Hepatocyte (in vitro differentiated cells): ENCODE results near the gene PHKB. TPM values are rescaled to one million over a fixed set of nuclear protein-coding genes. Genes with fewer than 3 reads are reported as not detected.

Experiments
- DNase-seq: peaks from one replicate; pipeline ENCODE4 v3.0.0-alpha.2; 2016; ENCODE audit warnings: low spot score
- H2AFZ ChIP-seq: fragments of 200-600 bp; sonication (generic); 2 replicates; pipeline ENCODE4 v1.6.0; 2016; ENCODE audit warnings: antibody characterized with exemption, mild to moderate bottlenecking
- H3K27ac ChIP-seq: fragments of 200-600 bp; sonication (generic); 2 replicates; pipeline ENCODE4 v1.5.1; 2016; ENCODE audit warnings: mild to moderate bottlenecking
- H3K27me3 ChIP-seq: fragments of 200-600 bp; sonication (generic); 2 replicates; pipeline ENCODE4 v1.6.1; 2016
- H3K36me3 ChIP-seq: fragments of 200-600 bp; sonication (generic); replicated peaks from 2 replicates; pipeline ENCODE4 v1.5.1; 2016; ENCODE audit warnings: low read depth; ENCODE audit not compliant: insufficient read depth
- H3K4me1 ChIP-seq: fragments of 200-600 bp; sonication (generic); 2 replicates; pipeline ENCODE4 v1.5.1; 2016; ENCODE audit warnings: mild to moderate bottlenecking, moderate library complexity; ENCODE audit not compliant: insufficient read depth
- H3K4me2 ChIP-seq: fragments of 200-600 bp; sonication (generic); 2 replicates; pipeline ENCODE4 v1.6.0; 2016
- H3K4me3 ChIP-seq: fragments of 200-600 bp; sonication (generic); 2 replicates; pipeline ENCODE4 v1.5.1; 2016; ENCODE audit warnings: mild to moderate bottlenecking
- H3K79me2 ChIP-seq: fragments of 200-600 bp; sonication (generic); 2 replicates; pipeline ENCODE4 v1.6.0; 2017; ENCODE audit warnings: mild to moderate bottlenecking
- H3K9me2 ChIP-seq: fragments of 200-600 bp; sonication (generic); replicated peaks from 2 replicates; pipeline ENCODE4 v1.6.0; 2017; ENCODE audit warnings: mild to moderate bottlenecking; ENCODE audit not compliant: insufficient read depth
- H3K9me3 ChIP-seq: fragments of 200-600 bp; sonication (generic); 2 replicates; pipeline ENCODE4 v1.5.1; 2016; ENCODE audit warnings: low read depth, mild to moderate bottlenecking
- H4K20me1 ChIP-seq: fragments of 200-600 bp; sonication (generic); 2 replicates; pipeline ENCODE4 v1.6.0; 2016; ENCODE audit warnings: mild to moderate bottlenecking; ENCODE audit not compliant: insufficient read depth, poor library complexity, severe bottlenecking
- EZH2 ChIP-seq: fragments of 200-600 bp; sonication (generic); IDR thresholded peaks from 2 replicates; pipeline ENCODE4 v1.6.1; 2016; ENCODE audit warnings: antibody characterized with exemption, mild to moderate bottlenecking, borderline replicate concordance
- EZH2phosphoT487 ChIP-seq: fragments of 200-600 bp; sonication (generic); IDR thresholded peaks from one replicate; pipeline ENCODE4 v1.6.1; 2018; ENCODE audit warnings: antibody characterized with exemption, mild to moderate bottlenecking, low read depth, moderate library complexity; ENCODE audit not compliant: unreplicated experiment, severe bottlenecking
- WGBS: methylation state at CpG from one replicate; pipeline ENCODE4 v1.1.6; 2016; ENCODE audit warnings: low lambda C conversion rate; ENCODE audit errors: missing lambda C conversion rate; 5-methylcytosine and 5-hydroxymethylcytosine counted together
- polyA plus RNA-seq: library from polyadenylated mRNA; unstranded; fragments of >200 nt; fragmentation: Nextera tagmentation; extraction: Ambion mirVana; gene quantifications from 2 replicates; pipeline ENCODE4 v1.2.1, GENCODE V29; 2016
- total RNA-seq: library from RNA; depleted of rRNA; stranded (reverse); fragments of >200 nt; gene quantifications from 2 replicates; pipeline ENCODE4 v1.2.3, GENCODE V29; 2014
- TF ChIP-seq, protein P1 (sequence below): fragments of 200-600 bp; sonication (generic); IDR thresholded peaks from 2 replicates; pipeline ENCODE4 v1.5.1; 2016; ENCODE audit warnings: antibody characterized with exemption, mild to moderate bottlenecking; ENCODE audit not compliant: poor library complexity

Gene PHKB
- total and polyA plus RNA-seq, 2 experiments from 2014 or later: 28.7 to 71.7 TPM

- Histone ChIP-seq H3K4me1 (peaks cover 6% of the 10 kb centered on the region), H3K9me3 (peaks cover 28% of the 10 kb centered on the region), H3K79me2 (peaks cover 41% of the 10 kb centered on the region), H2AFZ (no peak overlapping the region), H3K36me3 (no peaks in the 10 kb centered on the region), H3K27me3 (no peaks in the 10 kb centered on the region), H3K9me2 (no peaks in the 10 kb centered on the region), H4K20me1 (no peaks in the 10 kb centered on the region), H3K27ac (no peak overlapping the region), H3K4me3 (no peak overlapping the region), H3K4me2 (no peak overlapping the region)
- DNase-seq: no peak
- WGBS: 97% methylated on average over 3 of the region's 3 CpGs
- TF ChIP-seq EZH2phosphoT487: no peak
Measured at GRCh38 chr16:47488051-47488450, 26.9 kb downstream of the PHKB start.

DNA sequence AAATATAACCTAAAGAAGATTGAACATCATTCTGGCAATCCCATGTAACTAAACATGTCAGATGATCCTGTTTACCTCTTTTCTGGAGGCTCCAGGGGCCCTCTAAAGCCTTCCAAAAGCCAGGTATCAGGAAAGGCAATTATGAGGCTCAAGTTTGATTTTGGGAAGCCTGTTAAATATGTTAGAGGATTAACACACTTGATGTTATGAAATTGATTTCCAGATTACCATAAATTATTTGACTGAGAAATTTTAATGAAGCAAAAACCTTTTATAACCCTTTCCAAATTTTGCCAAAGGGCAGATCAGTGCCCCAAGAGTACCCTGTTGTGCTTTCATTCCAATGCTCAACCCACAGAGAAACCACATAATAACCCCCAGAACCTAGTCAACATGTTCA lies 29.3 kb downstream of the PHKB start:
- H3K9me3 ChIP-seq: peaks cover 28% of the 10 kb centered on the region
- no peaks in the 10 kb centered on the region for H4K20me1 ChIP-seq
- peaks cover 47% of the 10 kb centered on the region for H3K79me2 ChIP-seq
- H3K4me3 ChIP-seq: no peak overlapping the region
- no peaks in the 10 kb centered on the region for H3K27me3 ChIP-seq
- DNase-seq: no peak
- peaks cover 6% of the 10 kb centered on the region for H3K4me1 ChIP-seq
- no peak for TF ChIP-seq EZH2phosphoT487
- TF ChIP-seq, protein P1, sequence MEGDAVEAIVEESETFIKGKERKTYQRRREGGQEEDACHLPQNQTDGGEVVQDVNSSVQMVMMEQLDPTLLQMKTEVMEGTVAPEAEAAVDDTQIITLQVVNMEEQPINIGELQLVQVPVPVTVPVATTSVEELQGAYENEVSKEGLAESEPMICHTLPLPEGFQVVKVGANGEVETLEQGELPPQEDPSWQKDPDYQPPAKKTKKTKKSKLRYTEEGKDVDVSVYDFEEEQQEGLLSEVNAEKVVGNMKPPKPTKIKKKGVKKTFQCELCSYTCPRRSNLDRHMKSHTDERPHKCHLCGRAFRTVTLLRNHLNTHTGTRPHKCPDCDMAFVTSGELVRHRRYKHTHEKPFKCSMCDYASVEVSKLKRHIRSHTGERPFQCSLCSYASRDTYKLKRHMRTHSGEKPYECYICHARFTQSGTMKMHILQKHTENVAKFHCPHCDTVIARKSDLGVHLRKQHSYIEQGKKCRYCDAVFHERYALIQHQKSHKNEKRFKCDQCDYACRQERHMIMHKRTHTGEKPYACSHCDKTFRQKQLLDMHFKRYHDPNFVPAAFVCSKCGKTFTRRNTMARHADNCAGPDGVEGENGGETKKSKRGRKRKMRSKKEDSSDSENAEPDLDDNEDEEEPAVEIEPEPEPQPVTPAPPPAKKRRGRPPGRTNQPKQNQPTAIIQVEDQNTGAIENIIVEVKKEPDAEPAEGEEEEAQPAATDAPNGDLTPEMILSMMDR: no peak
- no peak for TF ChIP-seq EZH2
- no peaks in the 10 kb centered on the region for H3K36me3 ChIP-seq
- H3K27ac ChIP-seq: no peak overlapping the region
- H3K9me2 ChIP-seq: no peaks in the 10 kb centered on the region
- H3K4me2 ChIP-seq: no peak overlapping the region
- H2AFZ ChIP-seq: no peak overlapping the region

DNA sequence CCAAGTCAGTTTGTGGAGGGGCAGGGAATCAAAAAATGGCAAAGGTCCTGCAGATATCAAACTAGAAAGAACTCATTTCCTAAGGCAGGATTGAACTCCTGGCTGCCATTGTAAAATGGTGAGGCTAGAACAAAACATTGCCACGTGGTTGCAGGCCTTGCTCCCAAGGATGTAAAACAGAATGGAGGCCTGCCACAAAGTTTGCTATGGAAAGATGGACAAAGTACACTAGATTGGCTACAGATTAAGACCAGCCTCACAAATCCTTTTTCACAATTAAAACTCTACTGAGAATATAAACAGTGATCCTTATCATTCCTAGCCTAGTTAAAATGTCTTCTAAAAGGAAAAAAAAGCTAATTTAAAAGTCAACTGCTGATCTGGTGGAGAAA lies 30.9 kb downstream of the PHKB start:
- 41% methylated on average over 1 of the region's 1 CpG for WGBS
- Histone ChIP-seq H3K4me3 (no peak overlapping the region), H3K36me3 (no peaks in the 10 kb centered on the region), H3K4me2 (no peak overlapping the region), H3K9me2 (no peaks in the 10 kb centered on the region), H3K79me2 (peaks cover 42% of the 10 kb centered on the region), H3K27ac (no peak overlapping the region), H3K27me3 (no peaks in the 10 kb centered on the region), H4K20me1 (no peaks in the 10 kb centered on the region), H3K9me3 (peaks cover 28% of the 10 kb centered on the region), H3K4me1 (peaks cover 6% of the 10 kb centered on the region), H2AFZ (no peak overlapping the region)
- DNase-seq: no peak
- TF ChIP-seq EZH2phosphoT487: no peak
- TF ChIP-seq, protein P1: no peak
- TF ChIP-seq EZH2: no peak

DNA sequence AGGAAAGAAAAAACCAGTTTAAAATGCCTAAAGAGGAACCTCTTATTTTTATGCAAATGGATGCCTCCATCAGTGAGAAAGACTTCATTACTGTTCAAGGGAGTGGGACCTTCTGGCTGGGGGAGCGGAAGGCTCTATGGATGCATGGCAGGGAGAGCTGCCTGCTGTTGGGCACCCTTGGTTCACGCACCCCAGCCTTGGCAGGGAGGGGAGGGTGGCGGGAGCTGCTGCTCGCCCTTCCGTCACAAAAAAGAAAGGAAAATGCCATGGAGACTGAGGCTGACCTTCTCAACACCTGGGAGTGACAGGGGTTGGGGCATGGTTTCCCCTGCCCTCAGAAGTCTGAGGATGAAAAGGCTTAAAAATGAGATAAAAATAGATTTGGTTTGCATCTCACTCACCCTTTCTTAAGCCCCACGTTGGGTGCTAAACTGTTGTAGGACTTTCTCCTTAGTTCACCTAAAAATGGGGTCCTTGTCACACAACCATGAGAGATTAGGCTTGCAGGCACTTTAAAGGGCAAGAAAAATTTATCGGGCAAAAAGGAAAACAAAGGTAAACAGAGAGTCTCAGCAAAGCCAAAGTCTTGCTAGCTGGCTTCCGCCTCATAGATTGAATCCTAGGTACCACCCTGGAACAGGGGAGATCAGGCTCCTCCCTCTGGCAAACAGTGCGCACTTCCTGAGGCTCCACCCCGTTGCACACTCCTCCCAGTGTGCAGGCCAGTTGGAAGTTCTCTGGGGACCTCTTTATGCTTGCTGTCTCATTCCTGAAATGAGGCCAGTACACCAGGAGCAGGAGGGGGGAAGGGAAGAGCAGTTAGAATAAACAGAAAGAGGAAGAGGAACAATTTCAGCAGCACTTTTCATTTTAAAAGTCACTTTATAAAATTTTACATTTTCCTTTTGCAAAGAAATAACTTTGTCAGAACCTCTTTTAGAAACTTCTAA lies 31.6 kb downstream of the PHKB start:
- H3K79me2 ChIP-seq: peaks cover 36% of the 10 kb centered on the region
- WGBS: 89% methylated on average over 10 of the region's 10 CpGs
- peak; percentile 31 for DNase-seq

More for the DNA sequence above, 31.6 kb downstream of the PHKB start:
- Histone ChIP-seq H4K20me1 (no peaks in the 10 kb centered on the region), H3K36me3 (no peaks in the 10 kb centered on the region), H3K4me1 (peaks cover 6% of the 10 kb centered on the region), H3K9me2 (no peaks in the 10 kb centered on the region), H3K4me2 (peak overlapping the region; percentile 10), H3K9me3 (peaks cover 28% of the 10 kb centered on the region), H3K4me3 (no peak overlapping the region), H2AFZ (no peak overlapping the region), H3K27me3 (no peaks in the 10 kb centered on the region), H3K27ac (peak overlapping the region; percentile 6)
- TF ChIP-seq EZH2phosphoT487 (no peak), EZH2 (no peak)
- TF ChIP-seq, protein P1: no peak
